HG03354 (cell line): ENCODE results near the gene CDKAL1.
"Not testable (repeated sequence)": the region's sequence is repeated elsewhere in the genome, so short reads cannot be mapped to it uniquely, and the experiment has no call there.

Source experiments
- ATAC-seq: cut with Tn5 transposase; IDR thresholded peaks from one replicate; pipeline ENCODE4 v1.9.1; 2021; ENCODE audit warnings: mild to moderate bottlenecking; ENCODE audit not compliant: unreplicated experiment, poor library complexity, severe bottlenecking

Gene CDKAL1

GRCh38 chr6:20630136-20630535 lies 95.9 kb downstream of the CDKAL1 start:
- ATAC-seq, result no peak

- no peak for ATAC-seq
These were observed 96.6 kb downstream of the CDKAL1 start for GRCh38 chr6:20630617-20631548.

DNA sequence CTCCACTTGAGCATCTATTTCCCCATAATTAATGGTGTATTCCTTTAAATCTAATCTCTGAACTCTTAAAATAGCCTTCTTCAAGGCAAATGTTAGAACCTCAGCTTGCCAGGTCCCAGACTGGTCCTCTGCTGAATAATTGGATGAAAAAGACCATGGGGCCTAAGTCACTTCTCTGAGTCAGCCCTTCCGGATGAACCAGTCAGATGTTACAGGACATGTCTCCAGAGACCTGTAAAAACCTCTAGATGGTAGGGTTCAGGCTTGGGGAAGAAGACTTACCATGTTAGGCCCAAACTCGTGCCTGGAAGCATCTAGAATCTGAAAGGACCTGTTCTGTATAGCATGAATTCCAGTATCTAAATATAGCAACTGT lies 97.3 kb downstream of the CDKAL1 start:
- ATAC-seq, result no peak

- no peak for ATAC-seq
These were observed 98.4 kb downstream of the CDKAL1 start for GRCh38 chr6:20632696-20633095.

DNA sequence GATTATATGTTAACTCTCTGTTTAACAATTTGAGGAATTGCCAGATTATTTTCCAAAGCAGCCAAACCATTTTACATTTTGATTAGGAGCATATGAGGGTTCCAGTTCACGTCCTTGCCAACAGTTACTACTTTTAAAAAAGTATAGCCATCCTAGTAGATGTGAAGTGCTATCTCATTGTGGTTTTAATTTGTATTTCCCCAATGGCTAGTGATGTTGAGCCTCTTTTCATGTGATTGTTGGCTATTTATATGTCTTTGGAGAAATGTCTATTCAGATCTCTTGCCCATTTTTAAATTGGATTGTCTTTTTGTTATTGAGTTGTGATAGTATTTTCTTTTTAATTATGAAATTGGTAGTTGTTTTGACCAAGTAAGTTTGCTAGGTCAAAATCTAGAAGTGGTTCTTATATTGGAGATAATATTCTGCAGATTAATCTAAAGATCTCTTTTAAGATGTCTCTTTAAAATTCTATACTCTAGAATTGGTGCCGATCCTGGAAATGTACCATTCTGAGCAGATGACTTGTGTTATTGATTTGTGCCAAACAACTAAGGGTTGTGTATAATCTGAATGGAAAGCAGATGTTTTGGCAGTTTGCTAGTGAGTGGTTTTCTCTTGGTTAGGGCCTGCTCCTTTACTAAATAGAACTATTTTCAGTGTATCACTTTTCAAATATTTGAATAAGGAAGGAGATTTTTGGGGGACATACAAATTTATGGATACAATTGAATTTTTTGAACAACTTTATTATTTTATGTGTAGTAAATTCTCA lies 99.5 kb downstream of the CDKAL1 start:
- no peak for ATAC-seq

DNA sequence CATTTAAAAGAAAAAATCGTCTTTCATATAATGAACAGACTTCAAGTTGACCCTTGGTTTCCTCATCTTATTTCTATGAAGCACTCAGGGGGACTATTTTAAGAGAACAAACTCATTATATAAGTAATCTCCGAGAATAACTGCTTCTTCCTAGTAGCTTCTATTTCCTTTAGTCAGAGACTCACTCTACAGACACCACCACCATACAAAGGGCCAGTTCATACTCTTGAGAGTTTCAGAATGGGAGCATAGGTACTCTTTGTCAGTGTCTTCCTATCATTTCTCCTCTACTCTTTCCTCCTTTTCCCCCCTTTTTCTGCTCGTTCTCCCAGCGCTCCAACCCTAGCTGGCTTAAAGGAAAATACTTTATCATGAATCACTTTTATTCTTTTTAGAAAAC lies 104.9 kb downstream of the CDKAL1 start:
- no peak for ATAC-seq

- no peak for ATAC-seq
These were observed 105.9 kb downstream of the CDKAL1 start for GRCh38 chr6:20640181-20640580.

- ATAC-seq, result no peak
These were observed 108.2 kb downstream of the CDKAL1 start for GRCh38 chr6:20642441-20642840.

GRCh38 chr6:20644667-20645370 lies 110.6 kb downstream of the CDKAL1 start:
- no peak for ATAC-seq

- not testable (repeated sequence) for ATAC-seq
These were observed 111.3 kb downstream of the CDKAL1 start for GRCh38 chr6:20645572-20645971.

GRCh38 chr6:20647585-20647984 lies 113.3 kb downstream of the CDKAL1 start:
- ATAC-seq, result no peak

- ATAC-seq, result not testable (repeated sequence)
These were observed 115.6 kb downstream of the CDKAL1 start for GRCh38 chr6:20649696-20650470.

GRCh38 chr6:20652299-20653084 lies 118.2 kb downstream of the CDKAL1 start:
- ATAC-seq, result no peak

GRCh38 chr6:20653085-20653479 lies 118.8 kb downstream of the CDKAL1 start:
- no peak for ATAC-seq

GRCh38 chr6:20655317-20655716 lies 121.1 kb downstream of the CDKAL1 start:
- no peak for ATAC-seq

- ATAC-seq, result no peak
These were observed 123.1 kb downstream of the CDKAL1 start for GRCh38 chr6:20657274-20657800.

GRCh38 chr6:20658053-20658452 lies 123.8 kb downstream of the CDKAL1 start:
- no peak for ATAC-seq

- no peak for ATAC-seq
These were observed 124.3 kb downstream of the CDKAL1 start for GRCh38 chr6:20658516-20658915.

GRCh38 chr6:20660534-20660933 lies 126.3 kb downstream of the CDKAL1 start:
- ATAC-seq, result no peak
